ENCODE results near the gene SIGLEC6.

DNA sequence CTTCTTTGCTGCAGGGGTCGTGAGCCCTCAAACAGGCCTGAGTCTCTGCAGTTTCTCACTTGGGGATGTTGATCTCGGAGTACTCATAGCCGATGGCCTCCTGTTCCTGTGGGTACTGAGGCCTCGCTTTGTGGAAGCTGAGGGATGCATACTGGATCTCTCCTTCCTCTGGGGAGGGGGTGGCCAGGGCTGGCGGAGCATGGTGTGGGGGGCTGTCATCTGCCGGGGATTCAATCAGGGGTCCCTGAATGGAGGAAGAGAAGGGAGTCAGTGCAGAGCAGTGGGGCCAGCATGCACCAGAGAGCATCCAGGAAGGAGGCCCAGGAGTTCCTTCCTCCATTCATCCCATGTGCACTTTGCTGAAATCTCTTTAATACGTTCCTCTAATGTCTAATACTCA, 39.9 kb downstream of the SIGLEC6 start:
- TF ChIP-seq, protein P1, sequence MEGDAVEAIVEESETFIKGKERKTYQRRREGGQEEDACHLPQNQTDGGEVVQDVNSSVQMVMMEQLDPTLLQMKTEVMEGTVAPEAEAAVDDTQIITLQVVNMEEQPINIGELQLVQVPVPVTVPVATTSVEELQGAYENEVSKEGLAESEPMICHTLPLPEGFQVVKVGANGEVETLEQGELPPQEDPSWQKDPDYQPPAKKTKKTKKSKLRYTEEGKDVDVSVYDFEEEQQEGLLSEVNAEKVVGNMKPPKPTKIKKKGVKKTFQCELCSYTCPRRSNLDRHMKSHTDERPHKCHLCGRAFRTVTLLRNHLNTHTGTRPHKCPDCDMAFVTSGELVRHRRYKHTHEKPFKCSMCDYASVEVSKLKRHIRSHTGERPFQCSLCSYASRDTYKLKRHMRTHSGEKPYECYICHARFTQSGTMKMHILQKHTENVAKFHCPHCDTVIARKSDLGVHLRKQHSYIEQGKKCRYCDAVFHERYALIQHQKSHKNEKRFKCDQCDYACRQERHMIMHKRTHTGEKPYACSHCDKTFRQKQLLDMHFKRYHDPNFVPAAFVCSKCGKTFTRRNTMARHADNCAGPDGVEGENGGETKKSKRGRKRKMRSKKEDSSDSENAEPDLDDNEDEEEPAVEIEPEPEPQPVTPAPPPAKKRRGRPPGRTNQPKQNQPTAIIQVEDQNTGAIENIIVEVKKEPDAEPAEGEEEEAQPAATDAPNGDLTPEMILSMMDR (IDR thresholded peaks at IDR 0.05), result no peak
- no peak for TF ChIP-seq POLR2A (IDR thresholded peaks at IDR 0.05)
